Activated CD4-positive, alpha-beta T cell treated with anti-CD3 and anti-CD28 coated beads, Interleukin-2, Interleukin-6, amounts not matched to agents 100 ng/mL and 50 ng/mL, durations not matched to agents 16 hours and 8 hours (primary cell): Measurements from ENCODE around the gene PARP2.
"Not testable (repeated sequence)": the region's sequence is repeated elsewhere in the genome, so short reads cannot be mapped to it uniquely, and the experiment has no call there.

Source experiments
- DNase-seq: peaks from one replicate; pipeline ENCODE4 v3.0.0-alpha.2; 2020

Gene PARP2

DNA sequence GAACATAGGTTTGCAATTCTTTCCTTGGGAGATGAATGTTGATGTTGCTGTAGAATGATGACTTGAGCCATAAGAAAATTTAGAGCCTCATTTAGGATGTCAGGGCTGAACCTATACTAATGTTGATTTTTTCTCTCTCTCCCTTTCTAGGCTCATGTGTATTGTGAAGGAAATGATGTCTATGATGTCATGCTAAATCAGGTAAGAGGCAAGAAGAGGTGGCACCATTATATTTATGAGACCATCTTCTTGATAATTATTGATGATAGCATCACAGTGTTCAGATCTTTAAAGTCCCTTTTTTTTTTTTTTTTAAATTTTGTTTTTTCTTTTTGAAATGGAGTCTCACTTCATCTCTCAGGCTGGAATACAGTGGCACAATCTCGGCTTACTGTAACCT lies 3.3 kb downstream of the PARP2 start:
- no peak for DNase-seq

DNA sequence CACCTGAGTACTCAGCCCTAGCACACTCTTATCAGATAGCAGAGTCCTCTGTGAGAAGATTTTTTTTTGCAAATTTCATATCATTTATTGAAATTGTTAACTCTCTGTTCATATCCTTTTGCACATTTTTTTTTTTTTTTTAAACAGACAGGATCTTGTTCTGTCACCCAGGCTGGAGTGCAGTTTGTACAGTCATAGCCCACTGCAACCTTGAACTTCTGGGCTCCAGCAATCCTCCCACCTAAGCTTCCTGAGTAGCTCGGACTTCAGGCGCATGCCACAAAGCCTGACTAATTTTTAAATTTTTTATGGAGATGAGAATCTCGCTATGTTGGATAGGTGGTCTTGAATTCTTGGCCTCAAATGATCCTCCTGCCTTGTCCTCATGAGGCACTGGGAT lies 4.3 kb downstream of the PARP2 start:
- no peak for DNase-seq

DNA sequence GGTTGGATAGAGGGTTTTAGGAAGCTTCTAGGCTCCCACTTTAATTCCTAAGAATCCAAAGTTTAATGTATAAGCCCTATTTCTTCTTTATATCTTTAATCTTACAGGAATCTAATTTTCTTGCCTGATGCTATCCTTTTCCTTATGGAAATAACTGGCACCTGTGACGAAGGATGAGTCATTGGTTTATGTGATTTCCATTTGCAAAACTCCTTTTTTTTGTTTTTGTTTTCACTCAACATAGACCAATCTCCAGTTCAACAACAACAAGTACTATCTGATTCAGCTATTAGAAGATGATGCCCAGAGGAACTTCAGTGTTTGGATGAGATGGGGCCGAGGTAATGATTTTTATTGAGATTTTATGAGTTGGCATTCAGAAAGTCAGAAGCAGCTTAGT lies 6.8 kb downstream of the PARP2 start:
- DNase-seq = no peak

DNA sequence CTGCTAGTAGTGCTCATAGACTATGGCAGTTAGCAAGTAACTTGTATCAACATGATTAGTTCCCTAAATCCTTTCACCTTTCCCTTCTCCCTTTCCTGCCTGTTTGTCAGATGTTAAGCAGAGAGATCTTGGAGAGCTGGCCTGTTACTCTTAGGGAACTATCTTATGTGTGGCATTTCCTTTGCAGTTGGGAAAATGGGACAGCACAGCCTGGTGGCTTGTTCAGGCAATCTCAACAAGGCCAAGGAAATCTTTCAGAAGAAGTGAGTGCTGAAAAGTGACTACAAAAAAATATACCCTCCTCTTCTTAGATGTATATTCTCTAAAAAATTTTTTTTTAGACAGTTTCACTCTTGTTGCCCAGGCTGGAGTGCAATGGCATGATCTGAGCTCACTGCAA lies 7.4 kb downstream of the PARP2 start:
- no peak for DNase-seq

DNA sequence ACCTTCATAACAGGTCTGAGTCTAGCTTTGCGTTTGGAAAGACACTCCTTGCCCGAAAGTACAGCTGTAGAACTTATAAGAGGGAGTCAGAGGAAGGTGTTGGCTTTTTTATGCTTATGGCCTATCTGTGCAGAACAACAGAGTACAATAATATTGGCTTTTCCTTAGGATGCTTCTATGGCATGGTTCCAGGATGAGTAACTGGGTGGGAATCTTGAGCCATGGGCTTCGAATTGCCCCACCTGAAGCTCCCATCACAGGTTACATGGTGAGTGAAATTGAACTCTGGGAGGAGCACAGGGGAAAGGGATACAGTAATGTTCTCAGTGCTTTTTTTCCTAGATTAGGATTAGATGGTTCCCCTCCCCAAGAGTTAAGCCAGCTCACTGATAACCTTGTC lies 13.0 kb downstream of the PARP2 start:
- no peak for DNase-seq

DNA sequence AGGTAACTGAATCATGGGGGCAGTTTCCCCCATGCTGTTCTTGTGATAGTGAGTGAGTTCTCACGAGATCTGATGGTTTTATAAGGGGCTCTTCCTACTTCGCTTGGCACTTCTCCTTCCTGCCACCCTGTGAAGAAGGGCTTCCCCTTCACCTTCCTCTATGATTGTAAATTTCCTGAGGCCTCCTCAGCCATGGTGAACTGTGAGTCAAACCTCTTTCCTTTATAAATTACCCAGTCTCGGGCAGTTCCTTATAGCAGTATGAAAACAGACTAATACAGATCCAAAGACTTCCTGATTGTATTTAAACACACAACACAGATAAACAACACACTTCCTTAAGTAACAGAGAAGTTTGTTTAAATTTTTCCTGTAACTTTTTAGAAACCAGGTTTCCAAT lies 15.0 kb downstream of the PARP2 start:
- not testable (repeated sequence) for DNase-seq

DNA sequence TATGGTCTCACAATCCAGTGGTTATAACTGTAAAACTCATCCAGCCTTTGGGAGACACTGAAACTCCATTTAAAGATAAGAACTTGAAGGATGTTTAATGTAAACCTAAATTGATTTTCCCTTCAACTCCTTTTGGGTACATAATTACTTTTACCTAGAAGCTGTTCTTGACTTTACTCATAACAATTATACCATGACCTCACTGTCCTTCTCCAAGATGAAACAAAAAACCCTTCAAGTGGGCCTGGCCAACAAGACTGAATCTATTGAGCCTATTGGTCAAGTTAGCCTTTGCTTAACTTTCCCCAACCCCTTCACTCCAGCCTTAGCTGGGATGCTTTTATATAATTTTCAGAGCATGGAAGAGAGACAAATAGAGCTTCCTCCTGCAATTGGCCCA lies 22.5 kb downstream of the PARP2 start:
- DNase-seq = no peak

DNA sequence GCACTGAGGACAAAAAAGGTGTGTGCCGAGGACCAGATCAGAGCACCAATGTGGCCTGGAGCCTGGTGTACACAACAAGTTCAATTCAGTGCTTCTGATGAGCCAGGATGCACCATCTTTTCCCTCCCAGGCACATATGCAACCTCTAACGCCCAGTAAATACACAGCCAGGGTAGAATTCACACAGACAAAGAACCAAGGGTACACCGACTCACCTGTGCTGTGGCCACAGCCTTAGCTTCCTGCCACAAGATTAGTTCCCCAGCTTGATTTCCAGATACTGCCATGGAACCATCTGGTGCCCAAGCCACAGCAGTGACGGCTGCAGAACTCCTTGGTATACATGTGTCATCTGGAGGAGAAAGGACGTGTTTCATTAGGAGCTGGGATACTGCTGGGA lies 29.4 kb downstream of the PARP2 start:
- DNase-seq = no peak

DNA sequence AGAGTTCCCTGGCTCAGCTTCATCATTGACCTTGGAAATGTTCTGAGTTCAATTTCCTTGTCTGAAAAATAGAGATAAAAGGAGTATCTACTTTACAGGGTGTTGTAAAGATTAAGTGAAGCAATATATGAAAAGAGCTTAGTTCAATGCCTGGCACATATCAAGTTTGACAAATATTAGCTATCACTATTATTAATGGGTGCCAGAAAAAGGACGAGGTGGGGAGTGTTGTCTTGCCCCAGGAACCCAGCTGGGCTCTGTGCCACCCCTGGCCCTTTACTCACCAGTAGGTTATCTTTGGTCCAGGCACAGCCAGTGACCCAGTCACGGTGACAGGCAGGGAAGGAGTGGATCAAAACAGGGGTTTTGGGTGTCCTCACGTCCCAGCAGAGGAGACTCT lies 32.0 kb downstream of the PARP2 start:
- DNase-seq = no peak

DNA sequence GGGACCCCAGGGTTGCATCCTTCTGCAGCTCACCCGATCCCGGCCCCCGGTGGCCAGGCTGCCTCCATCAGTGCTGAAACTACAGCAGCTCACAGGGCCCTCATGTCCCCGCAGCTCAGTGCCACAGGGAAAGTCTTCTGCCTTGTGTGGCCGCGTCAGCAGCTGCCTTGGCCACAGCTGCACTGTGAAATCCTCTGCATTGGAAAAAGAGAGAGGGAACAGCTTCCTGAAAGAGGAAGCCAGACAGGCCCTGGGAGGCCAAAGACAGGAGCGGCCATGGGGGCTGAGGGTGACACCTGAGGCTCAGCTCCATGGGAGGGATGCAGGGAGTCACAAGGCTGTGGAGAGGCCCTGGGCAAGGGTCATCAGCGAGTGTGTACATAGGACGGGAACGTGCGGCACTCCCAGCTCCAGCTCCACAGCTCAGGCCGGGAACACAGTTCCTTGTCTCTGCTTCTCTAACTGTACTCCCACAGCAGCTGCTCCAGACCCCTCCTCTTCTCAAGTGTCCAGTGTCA lies 32.7 kb downstream of the PARP2 start:
- no peak for DNase-seq

DNA sequence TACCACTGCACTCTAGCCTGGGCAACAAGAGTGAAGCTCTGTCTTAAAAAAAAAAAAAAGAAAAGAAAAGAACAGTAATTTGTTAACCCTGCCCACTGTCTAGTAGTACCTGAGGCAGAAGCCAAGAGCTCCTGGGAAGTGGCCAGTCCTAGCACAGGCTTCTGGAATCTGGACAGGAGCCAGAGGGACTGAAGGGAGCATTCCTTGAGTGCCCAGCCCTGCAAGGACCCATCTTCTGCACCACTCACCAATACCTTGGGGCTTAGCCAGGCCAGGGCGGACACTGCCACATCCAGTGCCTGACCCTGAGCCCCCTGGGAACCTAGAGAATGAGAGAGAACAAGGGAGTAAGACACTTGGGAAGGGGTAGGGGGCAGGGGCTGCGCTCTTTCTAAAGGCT lies 33.7 kb downstream of the PARP2 start:
- DNase-seq = no peak

DNA sequence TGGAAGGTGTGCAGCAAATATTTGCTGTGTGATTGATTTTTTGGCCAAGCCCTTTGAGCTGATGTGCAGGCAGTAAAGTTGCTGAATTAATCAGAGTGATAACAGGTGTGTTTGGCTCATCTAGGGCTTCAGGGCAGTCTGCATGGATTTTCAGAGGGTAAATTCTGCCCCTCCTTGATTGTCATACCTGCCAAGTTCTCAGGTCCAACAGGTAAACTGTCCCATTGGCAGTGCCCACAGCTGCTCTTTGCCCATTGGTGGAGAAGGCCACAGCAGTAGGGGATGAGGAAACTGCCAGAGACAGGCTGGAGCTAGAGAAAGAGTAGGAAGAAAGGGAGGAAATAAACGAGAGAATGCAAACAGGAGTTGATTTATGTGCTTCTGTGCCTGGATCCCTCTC lies 36.3 kb downstream of the PARP2 start:
- no peak for DNase-seq

DNA sequence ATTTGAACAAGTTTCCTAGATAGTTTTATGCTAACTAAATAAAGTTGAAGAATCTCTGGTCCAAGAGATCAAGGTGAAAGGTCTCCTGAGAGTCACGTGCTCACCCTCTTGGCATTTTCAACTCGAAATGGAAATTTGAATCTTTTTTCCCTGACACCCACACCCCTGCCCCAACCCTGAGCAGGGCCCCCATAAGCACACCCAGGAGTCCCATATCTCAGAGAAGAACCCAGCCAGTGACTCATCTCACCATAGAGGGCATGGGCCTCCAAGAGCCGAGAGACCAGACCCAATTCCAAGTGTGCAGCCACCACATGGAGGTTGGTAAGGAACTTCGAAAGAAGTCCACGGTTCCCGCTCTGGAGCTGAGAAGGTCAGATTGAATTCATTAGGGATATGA lies 37.2 kb downstream of the PARP2 start:
- no peak for DNase-seq

DNA sequence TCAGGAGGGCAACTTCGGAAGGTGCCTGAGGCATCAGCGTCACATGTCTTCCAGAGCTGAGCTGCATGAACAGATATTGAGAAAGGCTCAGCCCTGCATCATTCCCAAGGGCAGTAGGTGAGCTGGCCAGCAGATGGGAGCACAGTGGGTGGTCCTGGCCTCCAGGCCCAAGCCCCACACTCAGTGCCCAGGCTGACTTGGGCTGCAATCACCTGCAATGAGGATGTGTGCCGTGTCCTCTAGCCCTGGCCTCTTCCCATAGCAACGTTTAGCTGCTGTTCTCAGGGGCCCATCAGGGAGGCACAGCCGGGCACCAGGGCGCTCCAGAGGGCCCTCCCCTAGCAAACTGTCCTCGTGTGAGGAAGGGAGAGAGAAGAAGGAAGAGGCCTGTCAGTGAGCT lies 37.9 kb downstream of the PARP2 start:
- no peak for DNase-seq

DNA sequence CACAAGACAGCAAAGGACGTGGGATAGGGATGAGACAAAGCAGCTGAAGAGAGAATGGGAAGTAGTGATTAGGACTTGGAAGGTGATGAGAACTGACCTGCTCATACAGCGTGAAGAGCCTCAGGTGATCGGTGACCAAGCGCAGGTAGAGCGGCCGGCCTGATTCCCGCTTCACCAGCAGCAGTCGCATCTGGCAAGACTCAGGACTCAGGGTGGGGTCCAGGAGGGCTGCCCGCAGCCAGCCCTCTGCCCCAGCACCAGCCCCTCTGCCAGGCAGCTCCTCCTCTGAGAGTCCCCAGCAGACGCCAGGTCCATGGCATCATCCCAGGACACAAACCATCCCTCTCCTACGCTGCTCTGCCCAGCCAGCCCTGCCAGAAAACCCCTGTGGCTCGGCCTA lies 39.1 kb downstream of the PARP2 start:
- no peak for DNase-seq

DNA sequence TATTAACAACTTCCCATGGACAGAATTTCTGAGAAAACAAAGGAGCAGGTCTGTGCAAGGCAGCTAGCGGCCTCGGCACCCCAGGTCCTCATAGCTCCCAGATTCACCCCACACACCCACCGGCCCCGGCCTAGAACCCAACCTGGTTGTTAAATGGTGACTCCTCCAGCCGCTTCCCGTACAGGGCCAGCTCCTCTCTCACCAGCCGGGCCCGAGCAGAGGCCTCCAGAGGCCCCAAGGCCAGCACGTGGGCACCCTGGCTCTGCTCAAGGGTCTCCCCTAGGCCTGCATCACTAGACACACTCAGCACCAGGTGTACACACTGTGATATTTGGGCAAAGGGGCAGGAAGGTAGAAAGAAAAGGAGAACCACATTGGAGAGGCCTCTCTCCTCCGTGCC lies 39.6 kb downstream of the PARP2 start:
- no peak for DNase-seq

DNA sequence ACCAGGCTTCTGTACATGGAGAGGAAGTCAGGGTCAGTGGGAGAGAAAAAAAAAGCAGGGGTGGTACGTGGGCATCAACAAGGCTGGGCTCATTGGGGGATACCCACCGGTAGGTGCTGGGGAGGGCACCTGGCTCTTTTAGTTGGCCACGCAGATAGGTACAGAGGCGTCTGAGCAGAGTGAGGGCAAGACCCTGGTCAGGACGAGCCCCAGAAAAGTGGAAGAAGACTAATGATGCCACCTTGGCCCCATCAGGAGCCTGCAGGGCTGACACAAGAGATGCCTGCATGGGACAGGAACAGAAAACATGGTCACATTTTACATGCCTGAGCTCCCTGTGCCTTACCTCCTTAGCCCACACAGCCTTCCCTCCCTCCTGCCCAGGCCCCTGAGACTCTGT lies 40.2 kb downstream of the PARP2 start:
- no peak for DNase-seq

DNA sequence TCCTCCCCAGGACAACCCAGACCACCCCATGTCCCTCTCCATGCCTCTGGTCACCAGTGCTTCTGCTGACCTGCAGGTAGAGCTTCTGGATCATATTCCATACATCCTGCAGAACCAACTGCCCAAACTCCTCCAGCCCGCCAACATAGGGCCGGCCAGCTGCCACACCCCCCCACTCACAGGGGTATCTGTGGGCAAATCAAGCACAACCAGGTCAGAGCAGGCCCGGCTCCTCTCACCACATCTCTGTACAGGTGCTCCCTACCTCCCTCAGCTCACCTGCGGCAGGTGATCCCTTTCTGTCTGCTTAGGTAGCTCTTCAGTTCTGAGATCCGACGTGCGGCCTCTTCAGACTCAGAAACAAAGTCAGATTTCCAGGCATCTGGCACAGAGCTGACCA lies 40.9 kb downstream of the PARP2 start:
- DNase-seq = no peak

DNA sequence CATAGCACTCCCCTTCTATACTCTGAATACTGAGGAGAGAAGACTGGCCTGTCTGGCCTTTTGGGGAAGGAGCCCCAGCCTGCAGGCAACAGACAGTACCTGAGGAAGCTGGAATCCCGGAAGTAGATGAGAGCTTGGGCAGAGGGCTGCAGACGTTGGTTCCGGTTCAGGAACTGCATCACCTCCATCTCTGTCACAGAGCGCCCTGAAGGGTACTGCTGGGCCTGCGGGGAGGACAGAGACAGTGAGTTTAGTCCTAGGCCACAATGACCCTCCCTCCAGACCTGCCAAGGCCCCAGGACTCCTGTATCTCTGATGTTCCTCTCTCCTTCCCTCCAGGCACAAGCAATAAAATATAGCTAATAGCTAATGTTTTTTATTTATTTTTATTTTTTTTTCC lies 41.5 kb downstream of the PARP2 start:
- DNase-seq = no peak

DNA sequence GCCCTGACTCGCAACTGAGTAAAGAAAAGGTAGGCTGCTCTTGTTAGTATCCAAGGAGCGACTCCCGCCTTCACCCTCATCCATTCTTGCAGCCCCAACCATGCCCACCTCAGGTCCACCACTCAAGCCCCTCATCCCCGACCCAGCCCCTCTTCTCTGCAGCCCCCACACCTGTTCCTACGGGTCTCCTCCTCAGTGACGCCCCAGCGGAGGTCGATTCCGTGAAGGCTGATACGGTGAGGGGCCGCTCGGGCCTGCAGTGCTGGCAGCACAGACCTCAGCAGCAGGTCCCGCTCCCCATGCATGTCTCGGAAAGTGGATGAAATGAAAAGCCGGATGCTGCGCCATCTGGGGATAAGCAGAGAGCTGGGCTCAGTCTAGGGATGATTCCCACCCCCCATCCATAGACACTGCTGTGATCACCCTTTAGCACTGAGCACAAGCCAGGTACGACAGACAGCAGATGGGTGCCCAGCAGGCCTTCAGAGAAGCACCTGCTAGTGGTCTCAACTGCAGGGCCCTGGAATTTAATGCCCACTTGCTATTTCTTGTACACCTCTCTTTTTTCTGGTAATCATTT lies 42.9 kb downstream of the PARP2 start:
- no peak for DNase-seq

DNA sequence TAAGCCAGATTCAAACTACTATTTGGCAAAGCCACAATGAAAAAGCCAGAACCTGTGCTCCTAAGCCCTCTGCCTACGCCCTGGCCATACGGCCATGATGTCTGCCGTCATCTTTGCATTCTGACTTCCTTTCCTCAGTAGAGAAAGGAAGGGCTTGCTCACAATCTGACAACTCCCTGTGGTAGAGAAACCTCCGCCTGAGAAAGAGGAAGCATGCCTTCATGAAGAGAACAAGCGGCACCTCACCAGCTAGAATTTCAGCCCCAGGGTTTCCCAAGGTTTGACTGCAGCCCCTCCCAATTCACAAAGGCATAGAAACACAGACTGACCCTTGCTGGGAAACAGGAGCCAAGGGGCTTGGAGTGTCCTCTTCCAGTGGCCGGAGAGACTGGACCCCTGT lies 44.1 kb downstream of the PARP2 start:
- DNase-seq = no peak

DNA sequence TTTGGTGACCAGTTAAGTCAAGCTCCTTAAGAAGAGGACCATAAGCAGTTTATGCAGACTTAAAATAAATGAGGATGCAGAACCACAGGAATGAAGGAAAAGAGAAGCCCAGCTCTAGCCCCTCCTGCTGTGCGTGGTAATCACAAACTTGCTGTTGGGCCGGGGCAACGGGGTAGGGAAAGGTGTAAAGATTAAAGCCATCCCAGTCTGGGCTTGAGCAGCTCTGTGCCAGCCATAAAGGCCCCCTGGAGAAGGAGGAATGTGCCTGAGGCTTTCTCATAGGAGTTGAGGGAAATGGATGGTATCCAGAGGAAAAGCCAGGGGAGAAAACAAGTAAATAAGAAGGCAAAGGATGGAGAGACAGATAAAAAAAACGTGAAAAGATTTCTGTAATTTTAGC lies 44.7 kb downstream of the PARP2 start:
- no peak for DNase-seq

DNA sequence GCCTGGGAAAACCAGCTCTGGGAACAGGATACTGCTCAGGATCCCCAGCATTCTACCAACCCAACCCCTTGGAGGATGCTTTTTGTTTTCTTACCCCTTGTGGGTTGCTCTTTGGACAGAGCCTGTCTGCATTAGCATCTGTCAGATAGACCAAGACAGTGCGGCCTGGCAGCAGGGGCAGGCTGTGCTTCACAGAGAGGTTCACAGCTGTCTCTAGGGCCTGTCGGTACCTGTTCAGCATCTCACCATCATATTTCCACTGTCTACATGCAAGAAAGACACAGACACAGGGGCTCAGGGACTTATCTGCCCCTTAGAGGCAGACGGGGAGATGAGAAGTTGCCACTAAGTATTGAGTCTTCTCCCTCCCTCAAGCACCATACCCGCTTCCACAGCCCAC lies 48.1 kb downstream of the PARP2 start:
- DNase-seq = no peak

DNA sequence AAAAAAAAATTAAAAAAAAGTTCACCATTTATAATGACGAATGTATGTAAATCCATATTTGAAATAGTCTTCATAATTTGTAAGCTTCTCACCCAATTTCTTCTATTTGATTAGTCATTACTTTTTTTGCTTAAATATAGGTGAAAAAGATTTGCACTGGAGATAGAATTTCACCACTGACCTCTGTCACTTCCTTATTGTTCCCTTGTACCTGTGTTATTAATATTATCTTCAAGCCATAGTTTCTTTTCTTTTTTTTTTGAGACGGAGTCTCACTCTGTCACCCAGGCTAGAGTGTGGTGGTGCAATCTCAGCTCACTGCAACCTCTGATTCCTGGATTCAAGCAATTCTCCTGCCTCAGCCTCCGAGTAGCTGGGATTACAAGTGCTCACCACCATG lies 54.1 kb downstream of the PARP2 start:
- DNase-seq = no peak

DNA sequence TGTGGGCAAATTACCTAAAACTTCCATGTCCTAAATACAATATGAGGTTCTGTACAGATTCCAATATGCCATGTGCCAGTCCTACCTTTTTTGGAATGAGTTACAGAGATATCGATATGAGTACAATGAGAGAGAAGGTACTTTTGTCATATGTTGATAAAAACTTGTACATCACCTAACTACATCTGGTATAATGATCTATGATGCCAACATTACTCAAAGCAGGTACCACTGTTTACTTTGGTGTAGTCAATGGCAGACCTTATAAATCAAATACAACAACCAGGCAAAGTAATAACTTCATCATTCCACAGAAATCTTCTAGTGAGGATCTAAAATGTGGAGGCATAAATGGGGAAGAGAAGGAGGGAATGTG lies 57.1 kb downstream of the PARP2 start:
- DNase-seq = peak; percentile 10
